Suprapubic skin (tissue), 4 donors: ENCODE data around the gene SLC22A23.

Experiments used
- EP300 ChIP-seq: sonication (generic); formaldehyde crosslinking; IDR thresholded peaks from one replicate; pipeline ENCODE4 v1.6.1; 2017; ENCODE audit warnings: antibody characterized with exemption
- POLR2A ChIP-seq, 2 donors: fragments of 450-650 bp; IDR thresholded peaks; one replicate each; pipeline ENCODE4 v1.6.1; 2017; ENCODE audit warnings: antibody characterized with exemption in 2 of 2, mild to moderate bottlenecking in 2 of 2, moderate library complexity in 2 of 2
- POLR2AphosphoS5 ChIP-seq, 3 donors: sonication (generic); formaldehyde crosslinking; IDR thresholded peaks; one replicate each; pipeline ENCODE4 v1.6.1; 2017; ENCODE audit warnings: antibody characterized with exemption in 3 of 3
- TF ChIP-seq, protein P1 (sequence below), 2 donors: fragments of 200-600 bp in 1 of 2; fragments of 450-650 bp in 1 of 2; sonication (generic) in 1 of 2; IDR thresholded peaks; one replicate each; pipeline ENCODE4 v1.5.1; 2016 to 2019; ENCODE audit warnings: antibody characterized with exemption in 2 of 2, mild to moderate bottlenecking in 1 of 2, moderate library complexity in 1 of 2

GRCh38 chr6:3358413-3359100 lies 98.3 kb downstream of the SLC22A23 start:
- TF ChIP-seq POLR2A (IDR thresholded peaks at IDR 0.05) = no peak
- TF ChIP-seq, protein P1, sequence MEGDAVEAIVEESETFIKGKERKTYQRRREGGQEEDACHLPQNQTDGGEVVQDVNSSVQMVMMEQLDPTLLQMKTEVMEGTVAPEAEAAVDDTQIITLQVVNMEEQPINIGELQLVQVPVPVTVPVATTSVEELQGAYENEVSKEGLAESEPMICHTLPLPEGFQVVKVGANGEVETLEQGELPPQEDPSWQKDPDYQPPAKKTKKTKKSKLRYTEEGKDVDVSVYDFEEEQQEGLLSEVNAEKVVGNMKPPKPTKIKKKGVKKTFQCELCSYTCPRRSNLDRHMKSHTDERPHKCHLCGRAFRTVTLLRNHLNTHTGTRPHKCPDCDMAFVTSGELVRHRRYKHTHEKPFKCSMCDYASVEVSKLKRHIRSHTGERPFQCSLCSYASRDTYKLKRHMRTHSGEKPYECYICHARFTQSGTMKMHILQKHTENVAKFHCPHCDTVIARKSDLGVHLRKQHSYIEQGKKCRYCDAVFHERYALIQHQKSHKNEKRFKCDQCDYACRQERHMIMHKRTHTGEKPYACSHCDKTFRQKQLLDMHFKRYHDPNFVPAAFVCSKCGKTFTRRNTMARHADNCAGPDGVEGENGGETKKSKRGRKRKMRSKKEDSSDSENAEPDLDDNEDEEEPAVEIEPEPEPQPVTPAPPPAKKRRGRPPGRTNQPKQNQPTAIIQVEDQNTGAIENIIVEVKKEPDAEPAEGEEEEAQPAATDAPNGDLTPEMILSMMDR (IDR thresholded peaks at IDR 0.05) = no peak
- no peak for TF ChIP-seq EP300
- no peak for TF ChIP-seq POLR2AphosphoS5 (IDR thresholded peaks at IDR 0.05)
